HG03565 (cell line): ENCODE measurements around the gene OTUB2.
A peak's percentile ranks its signal among the peaks of the same experiment; 100 is the strongest.
"Not testable (repeated sequence)": the region's sequence is repeated elsewhere in the genome, so short reads cannot be mapped to it uniquely, and the experiment has no call there.

Experiments
- ATAC-seq: cut with Tn5 transposase; IDR thresholded peaks from one replicate; pipeline ENCODE4 v1.9.1; 2021; ENCODE audit warnings: mild to moderate bottlenecking, moderate library complexity; ENCODE audit not compliant: unreplicated experiment

Gene OTUB2

GRCh38 chr14:94052662-94053061, 26.5 kb downstream of the OTUB2 start:
- ATAC-seq: no peak

- no peak for ATAC-seq
These were observed 28.3 kb downstream of the OTUB2 start for GRCh38 chr14:94054401-94054800.

- ATAC-seq: no peak
These were observed 28.8 kb downstream of the OTUB2 start for GRCh38 chr14:94054936-94055335.

- peak; percentile 71 for ATAC-seq
These were observed 30.6 kb downstream of the OTUB2 start for GRCh38 chr14:94056579-94057308.

GRCh38 chr14:94058128-94058673, 32.1 kb downstream of the OTUB2 start:
- no peak for ATAC-seq

GRCh38 chr14:94058674-94059138, 32.6 kb downstream of the OTUB2 start:
- ATAC-seq: no peak

GRCh38 chr14:94059998-94060397, 33.9 kb downstream of the OTUB2 start:
- ATAC-seq: no peak

- no peak for ATAC-seq
These were observed 36.3 kb downstream of the OTUB2 start for GRCh38 chr14:94062344-94062940.

GRCh38 chr14:94066089-94066676, 40.0 kb downstream of the OTUB2 start:
- ATAC-seq: no peak

GRCh38 chr14:94072076-94072475, 45.9 kb downstream of the OTUB2 start:
- not testable (repeated sequence) for ATAC-seq

GRCh38 chr14:94074534-94074933, 48.4 kb downstream of the OTUB2 start:
- ATAC-seq: no peak

GRCh38 chr14:94075008-94075407, 48.9 kb downstream of the OTUB2 start:
- ATAC-seq: no peak

- no peak for ATAC-seq
These were observed 51.1 kb downstream of the OTUB2 start for GRCh38 chr14:94077111-94077821.

- ATAC-seq: no peak
These were observed 51.7 kb downstream of the OTUB2 start for GRCh38 chr14:94077823-94078222.

GRCh38 chr14:94079891-94080620, 53.9 kb downstream of the OTUB2 start:
- ATAC-seq: no peak

GRCh38 chr14:94080621-94081385, 54.7 kb downstream of the OTUB2 start, which contains the start of the genes DDX24 and IFI27L1:
Gene DDX24, minus strand, starts transcription at chr14:94081202. Its CDS starts 1,460 bp downstream, at chr14:94079742.
Gene IFI27L1, plus strand, starts transcription at chr14:94081310. Its CDS starts 15,628 bp downstream, at chr14:94096938.
- peak; percentile 99 for ATAC-seq

GRCh38 chr14:94081386-94081820, 55.3 kb downstream of the OTUB2 start:
- ATAC-seq: no peak

- no peak for ATAC-seq
These were observed 61.8 kb downstream of the OTUB2 start for GRCh38 chr14:94087891-94088290.

- no peak for ATAC-seq
These were observed 62.4 kb downstream of the OTUB2 start for GRCh38 chr14:94088516-94088915.
